ENCODE data around the gene BRMS1.

DNA sequence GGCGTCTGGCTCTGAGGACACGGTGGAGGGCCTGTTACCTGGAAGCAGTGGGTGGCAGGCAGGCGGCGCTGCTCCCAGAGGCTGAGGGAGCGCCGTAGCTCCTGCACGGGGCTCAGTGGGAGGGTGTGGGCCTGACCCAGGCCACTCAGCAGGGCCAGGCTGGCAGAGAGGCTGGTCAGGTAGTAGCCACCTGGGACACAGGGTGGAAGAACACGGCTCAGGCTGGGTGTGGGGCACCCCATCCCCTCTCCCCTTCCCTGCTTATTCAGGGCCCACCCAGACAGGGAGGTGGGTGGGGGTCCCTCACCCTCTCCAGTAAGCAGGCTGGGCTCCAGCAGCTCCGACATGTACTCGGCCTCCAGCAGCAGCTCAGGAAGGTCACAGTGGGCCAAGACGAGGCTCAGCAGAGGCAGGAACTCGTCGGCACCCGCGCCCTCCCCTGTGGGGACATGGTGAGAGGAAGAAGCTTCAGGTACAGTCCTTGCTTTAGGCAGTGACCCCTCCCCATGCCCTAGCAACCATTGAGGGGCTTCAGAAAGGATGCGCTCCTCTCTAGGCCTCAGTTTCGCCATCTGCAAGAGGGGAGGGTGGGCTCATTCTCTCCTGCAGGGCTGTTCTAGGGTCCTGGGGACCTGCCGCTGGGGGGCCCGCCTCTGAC, 11.6 kb downstream of the BRMS1 start:
- no peak for TF ChIP-seq EZH2 (IDR thresholded peaks at IDR 0.05; ENCODE audit: borderline replicate concordance, low read length)
- TF ChIP-seq, protein P1, sequence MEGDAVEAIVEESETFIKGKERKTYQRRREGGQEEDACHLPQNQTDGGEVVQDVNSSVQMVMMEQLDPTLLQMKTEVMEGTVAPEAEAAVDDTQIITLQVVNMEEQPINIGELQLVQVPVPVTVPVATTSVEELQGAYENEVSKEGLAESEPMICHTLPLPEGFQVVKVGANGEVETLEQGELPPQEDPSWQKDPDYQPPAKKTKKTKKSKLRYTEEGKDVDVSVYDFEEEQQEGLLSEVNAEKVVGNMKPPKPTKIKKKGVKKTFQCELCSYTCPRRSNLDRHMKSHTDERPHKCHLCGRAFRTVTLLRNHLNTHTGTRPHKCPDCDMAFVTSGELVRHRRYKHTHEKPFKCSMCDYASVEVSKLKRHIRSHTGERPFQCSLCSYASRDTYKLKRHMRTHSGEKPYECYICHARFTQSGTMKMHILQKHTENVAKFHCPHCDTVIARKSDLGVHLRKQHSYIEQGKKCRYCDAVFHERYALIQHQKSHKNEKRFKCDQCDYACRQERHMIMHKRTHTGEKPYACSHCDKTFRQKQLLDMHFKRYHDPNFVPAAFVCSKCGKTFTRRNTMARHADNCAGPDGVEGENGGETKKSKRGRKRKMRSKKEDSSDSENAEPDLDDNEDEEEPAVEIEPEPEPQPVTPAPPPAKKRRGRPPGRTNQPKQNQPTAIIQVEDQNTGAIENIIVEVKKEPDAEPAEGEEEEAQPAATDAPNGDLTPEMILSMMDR (IDR thresholded peaks at IDR 0.05; ENCODE audit: low read length) = peak; percentile 16; the same call in 1 of the 2 replicates
